T-helper 2 cell treated with Interferon-gamma antibody and Interleukin-4, amounts not matched to agents 5 μg/mL and 100 μg/mL, for 36 hours (primary cell): ENCODE results near the gene FOLR1.

Experiments
- DNase-seq: peaks from one replicate; pipeline ENCODE4 v3.0.0; 2021; ENCODE audit warnings: low spot score
- H3K27ac Mint-ChIP-seq: one replicate; pipeline ENCODE4 v1.8.0; 2021; ENCODE audit warnings: mild to moderate bottlenecking, mixed read lengths
- H3K27me3 Mint-ChIP-seq: one replicate; pipeline ENCODE4 v1.8.0; 2021; ENCODE audit warnings: low read depth, mixed read lengths
- H3K36me3 Mint-ChIP-seq: one replicate; pipeline ENCODE4 v1.8.0; 2021; ENCODE audit warnings: low read depth, mixed read lengths
- H3K4me1 Mint-ChIP-seq: one replicate; pipeline ENCODE4 v1.8.0; 2021; ENCODE audit warnings: low read depth, mixed read lengths
- H3K4me3 Mint-ChIP-seq: one replicate; pipeline ENCODE4 v1.8.0; 2022; ENCODE audit warnings: mild to moderate bottlenecking, moderate library complexity, mixed read lengths
- H3K9me3 Mint-ChIP-seq: one replicate; pipeline ENCODE4 v1.8.0; 2021; ENCODE audit warnings: mixed read lengths

FOLR1 gene

DNA sequence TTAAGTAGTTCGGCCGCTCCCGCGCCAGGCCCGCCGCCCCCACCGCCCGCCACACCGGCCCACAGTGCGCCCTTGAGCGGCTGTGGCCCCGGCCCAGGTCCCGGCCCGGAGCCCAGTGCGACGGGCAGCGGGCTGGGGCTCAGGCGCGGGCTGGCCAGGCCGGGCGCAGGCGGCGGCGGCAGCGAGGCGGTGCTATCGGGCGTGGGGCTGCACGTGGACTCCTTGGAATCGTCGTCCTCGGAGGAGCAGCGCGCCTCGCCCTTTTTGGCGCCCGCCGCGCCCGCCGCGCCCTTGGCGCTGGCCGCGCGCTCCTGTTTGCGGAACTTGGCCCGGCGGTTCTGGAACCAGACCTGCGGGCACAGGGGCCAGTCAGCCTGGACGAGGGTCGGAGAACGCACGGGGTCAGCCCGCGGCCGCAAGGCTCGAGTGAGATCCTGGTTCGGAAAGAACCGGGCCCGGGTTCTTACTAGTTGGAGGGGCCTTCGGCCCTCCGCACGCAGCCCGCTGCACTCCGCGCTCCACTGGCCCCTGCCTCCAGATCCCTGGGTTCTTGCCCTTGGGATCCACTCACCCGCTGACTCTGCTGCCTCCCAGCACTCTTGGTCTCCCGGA lies 48.0 kb downstream of the FOLR1 start:
- Mint-ChIP-seq H3K4me3 (peak overlapping the region; percentile 77), H3K27ac (no peak overlapping the region), H3K27me3 (peaks cover 50% of the 10 kb centered on the region), H3K9me3 (no peaks in the 10 kb centered on the region), H3K36me3 (peaks cover 15% of the 10 kb centered on the region), H3K4me1 (peaks cover 17% of the 10 kb centered on the region)
- DNase-seq: no peak

DNA sequence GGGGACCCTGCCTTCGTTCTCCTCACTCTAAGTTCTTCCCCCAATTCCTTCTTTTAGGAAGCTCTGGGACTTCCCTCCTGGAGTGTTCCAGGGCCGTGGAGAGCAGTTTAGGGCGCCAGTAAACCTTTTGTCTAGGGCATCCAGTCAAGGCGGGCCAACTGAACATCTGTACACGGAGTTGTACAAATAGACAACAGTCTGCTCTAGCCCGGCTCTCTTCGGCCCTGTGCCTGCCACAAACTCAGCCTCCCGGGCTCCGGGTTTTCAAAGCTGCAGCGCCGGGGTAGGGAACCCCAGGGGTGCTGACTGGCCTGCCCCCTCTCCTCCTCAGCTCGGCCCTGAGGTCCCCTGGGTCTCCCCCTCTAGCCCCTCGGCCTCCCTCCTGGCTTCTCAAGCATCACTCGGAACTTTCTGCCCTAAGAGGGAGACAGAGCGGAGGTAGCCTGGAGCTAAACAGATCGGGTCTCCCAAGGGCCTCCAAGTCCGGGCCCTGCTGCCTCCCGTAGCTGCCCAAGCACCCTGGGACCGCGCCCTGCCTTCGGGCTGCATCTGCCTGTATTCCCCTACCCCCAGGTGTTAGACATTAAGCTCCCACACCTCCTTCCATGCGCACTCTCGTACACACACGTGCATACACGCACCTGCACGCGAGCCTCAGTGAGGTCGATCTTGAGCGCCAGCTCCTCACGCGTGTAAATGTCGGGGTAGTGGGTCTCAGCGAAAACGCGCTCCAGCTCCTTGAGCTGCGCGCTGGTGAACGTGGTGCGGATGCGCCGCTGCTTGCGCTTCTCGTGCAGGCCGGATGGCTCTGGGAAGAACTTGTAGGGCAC lies 48.7 kb downstream of the FOLR1 start:
- H3K36me3 Mint-ChIP-seq: peaks cover 11% of the 10 kb centered on the region
- peak overlapping the region; percentile 32 for H3K27ac Mint-ChIP-seq
- H3K4me3 Mint-ChIP-seq: peak overlapping the region; percentile 77
- H3K27me3 Mint-ChIP-seq: peaks cover 50% of the 10 kb centered on the region
- DNase-seq: no peak
- peaks cover 17% of the 10 kb centered on the region for H3K4me1 Mint-ChIP-seq
- H3K9me3 Mint-ChIP-seq: no peaks in the 10 kb centered on the region

DNA sequence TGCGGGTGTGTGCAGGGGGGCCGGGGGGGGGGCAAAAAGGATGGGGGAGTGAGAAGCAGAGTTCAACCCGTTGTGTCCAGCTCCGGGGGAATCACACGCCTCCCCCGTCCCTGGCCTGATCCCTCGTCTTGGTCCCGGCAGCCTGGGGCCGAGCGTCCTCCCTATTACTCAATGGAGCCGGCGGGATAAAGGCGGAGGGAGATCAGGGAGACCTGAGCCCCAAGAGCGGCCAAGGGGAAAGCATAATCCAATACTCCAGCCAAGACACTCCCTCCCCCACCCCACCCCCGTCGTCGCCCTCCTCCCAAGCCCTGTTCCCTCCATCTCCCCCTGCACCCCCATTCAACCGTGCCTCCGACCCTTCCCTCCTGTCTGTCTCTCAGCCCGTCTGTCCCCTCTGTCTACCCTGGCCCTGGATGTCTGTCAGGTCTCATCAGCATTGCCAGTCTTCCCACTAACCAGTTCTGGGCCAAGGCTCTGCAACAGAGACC lies 49.4 kb downstream of the FOLR1 start:
- peaks cover 17% of the 10 kb centered on the region for H3K4me1 Mint-ChIP-seq
- H3K36me3 Mint-ChIP-seq: peaks cover 11% of the 10 kb centered on the region
- H3K9me3 Mint-ChIP-seq: no peaks in the 10 kb centered on the region
- DNase-seq: no peak
- no peak overlapping the region for H3K4me3 Mint-ChIP-seq
- H3K27ac Mint-ChIP-seq: no peak overlapping the region
- peaks cover 50% of the 10 kb centered on the region for H3K27me3 Mint-ChIP-seq

DNA sequence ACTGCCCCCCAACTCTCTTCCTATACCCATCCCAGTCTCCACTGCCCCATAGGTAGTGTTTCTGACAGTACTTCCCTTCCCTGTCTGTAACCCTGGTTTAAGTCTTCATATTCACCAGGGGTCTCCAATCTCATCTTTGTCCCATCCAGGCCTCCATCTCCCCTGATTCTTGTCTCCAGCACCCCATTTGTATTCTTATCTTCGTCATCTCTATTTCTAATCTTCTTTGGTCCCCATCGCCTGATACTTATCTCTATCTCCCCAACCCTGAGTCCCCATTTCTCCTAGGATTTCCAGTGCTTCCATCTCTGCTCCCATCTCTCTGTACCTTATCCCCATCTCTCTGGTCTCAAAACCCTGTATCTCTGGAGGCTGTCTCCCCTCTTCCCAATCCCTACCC lies 50.2 kb downstream of the FOLR1 start:
- Mint-ChIP-seq H3K36me3 (peaks cover 7% of the 10 kb centered on the region), H3K4me3 (no peak overlapping the region), H3K9me3 (no peaks in the 10 kb centered on the region), H3K27ac (no peak overlapping the region), H3K27me3 (peaks cover 50% of the 10 kb centered on the region), H3K4me1 (peaks cover 17% of the 10 kb centered on the region)
- no peak for DNase-seq

DNA sequence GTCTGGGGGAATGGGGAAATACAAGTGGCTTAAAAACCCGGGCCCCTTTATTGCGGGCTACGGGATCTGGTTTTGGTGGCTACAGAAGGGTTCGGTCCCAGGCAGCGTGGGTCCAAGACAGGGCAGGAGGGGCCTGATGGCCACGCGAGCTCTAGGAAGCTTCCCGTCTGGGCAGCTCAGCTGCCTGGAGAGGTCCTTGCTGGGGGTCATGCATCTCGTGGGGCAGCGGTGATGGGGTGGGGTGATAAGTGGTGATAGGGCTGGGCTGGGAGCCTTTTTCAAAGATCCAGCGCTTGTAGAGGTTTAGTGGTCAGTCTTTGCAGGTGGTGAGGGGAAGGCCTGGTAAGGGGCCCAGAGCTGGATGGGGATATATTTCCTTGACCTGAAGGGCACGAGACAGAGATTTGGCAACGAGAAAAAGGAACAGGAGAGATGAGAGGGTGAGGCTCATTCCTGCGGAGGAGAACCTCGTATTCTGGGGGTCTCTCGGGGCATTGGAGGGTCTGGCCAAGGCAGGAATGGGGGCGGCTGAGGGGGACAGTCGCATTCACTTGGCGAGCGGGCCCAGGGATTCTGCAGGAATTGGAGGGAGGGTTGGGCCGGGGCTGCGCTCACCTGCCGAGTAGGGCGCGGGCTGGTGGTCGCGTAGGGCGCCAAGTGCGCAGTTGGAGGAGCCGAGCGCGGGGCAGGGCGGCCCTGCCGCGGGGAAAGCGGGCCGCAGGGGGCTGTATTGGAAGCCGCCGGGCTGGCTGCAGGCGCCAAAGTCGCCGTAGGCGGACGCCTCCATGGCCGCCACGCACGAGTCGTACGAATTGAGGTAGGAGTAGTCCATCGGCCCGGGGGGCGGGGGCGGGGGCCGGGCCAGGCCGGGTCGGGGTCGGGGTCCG lies 51.5 kb downstream of the FOLR1 start:
- Mint-ChIP-seq H3K4me1 (peaks cover 17% of the 10 kb centered on the region), H3K27me3 (peaks cover 53% of the 10 kb centered on the region), H3K9me3 (no peaks in the 10 kb centered on the region), H3K4me3 (no peak overlapping the region), H3K36me3 (peaks cover 5% of the 10 kb centered on the region), H3K27ac (no peak overlapping the region)
- no peak for DNase-seq

DNA sequence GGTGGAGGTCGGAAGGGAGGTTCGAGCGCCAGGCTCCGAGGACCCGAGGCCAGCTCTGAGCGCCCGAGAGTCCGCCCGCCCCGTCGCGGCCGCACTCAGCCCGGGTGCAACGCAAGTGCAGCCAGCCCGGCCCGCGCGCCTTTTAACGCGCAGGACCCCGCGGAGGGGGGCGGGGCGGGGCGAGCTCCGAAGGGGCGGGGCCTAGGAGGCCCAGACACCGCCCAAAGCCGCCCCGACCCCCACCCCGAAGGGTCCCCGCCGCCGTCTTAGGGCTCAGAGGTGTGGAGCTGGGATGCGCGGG lies 52.1 kb downstream of the FOLR1 start, which contains the start of gene PHOX2A:
TSS of gene PHOX2A (minus strand) at position 117 of the 301 bp plus-strand sequence. CDS start 172 bp downstream, outside the sequence.
- no peak within 1 kb of the TSS for H3K27ac Mint-ChIP-seq

DNA sequence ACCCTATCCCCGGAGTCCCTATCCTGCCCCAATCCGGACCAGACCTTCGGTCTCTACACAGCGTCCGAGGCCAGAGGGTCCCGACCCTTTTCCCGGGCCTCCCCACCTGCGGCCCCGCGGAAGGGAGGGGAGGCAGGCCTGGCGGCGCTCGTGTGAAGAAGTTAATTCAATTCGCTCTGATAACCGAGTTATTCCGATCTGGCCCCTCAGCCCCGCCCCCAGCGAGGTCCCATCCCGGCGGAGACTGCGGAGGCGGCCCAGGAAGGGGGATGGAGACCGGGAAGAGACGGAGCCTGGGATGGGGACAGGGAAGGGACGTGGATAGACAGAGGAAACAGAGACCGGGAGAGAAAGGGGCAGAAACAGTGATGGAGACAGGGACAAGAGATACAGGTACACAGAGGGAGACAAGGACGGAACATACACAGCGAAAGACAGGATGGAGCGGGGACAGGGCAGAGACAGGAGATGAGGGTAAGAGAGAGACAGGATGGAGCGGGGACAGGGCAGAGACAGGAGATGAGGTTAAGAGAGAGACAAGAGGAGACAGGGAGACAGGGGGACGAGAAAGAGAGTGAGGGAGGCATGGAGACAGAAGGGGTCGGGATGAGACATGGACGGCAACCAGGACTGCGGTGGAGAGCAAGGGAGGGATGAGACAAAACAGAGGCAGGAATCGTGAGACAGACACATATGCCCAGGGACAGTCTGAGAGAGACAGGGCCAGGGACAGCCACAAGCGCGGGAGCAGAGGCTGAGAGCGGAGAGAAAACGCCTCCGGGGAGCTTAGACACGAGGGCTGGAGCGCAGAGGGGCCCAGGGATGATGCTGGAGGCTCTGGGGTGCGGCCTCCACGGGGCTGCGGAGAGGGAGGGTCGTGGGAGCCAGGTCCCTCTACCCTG lies 52.7 kb downstream of the FOLR1 start:
- Mint-ChIP-seq H3K4me1 (peaks cover 11% of the 10 kb centered on the region), H3K27me3 (peaks cover 47% of the 10 kb centered on the region), H3K27ac (no peak overlapping the region)

More for the DNA sequence above, 52.1 kb downstream of the FOLR1 start, which contains the start of gene PHOX2A:
- H3K4me1 Mint-ChIP-seq: peaks cover 13% of the 10 kb centered on the region
- no peaks in the 10 kb centered on the region for H3K9me3 Mint-ChIP-seq
- H3K4me3 Mint-ChIP-seq: no peak within 1 kb of the TSS
- no peak for DNase-seq
- H3K36me3 Mint-ChIP-seq: peaks cover 2% of the 10 kb centered on the region
- H3K27me3 Mint-ChIP-seq: peaks cover 52% of the 10 kb centered on the region

DNA sequence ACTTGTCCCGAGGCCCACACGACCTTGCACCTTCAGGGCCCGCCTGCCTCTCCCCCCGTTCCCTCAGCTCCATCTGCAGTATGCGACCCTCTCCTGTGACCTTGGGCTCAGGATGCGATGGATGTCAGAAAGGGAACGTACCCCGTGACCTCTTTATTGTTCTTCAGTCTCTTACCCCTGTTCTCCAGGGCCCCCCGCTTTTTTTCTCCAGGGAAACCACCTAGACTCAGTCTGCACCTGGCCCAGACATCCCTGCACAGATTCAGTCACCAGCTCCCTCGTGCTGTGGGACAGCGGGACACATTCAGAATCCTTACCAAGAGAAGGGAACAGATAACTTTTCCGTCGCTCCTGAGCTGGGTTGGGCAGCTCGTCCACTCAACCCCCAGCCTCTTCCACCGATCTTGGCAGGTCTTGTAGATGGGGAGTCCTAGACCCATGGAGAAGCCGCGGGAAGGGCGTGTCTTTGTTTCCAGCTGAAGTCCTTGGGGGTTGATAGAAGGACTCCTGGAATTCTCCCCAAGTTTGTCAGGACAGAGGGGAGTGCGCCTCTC lies 53.4 kb downstream of the FOLR1 start:
- no peak for DNase-seq
- H3K9me3 Mint-ChIP-seq: no peaks in the 10 kb centered on the region
- H3K4me1 Mint-ChIP-seq: peaks cover 10% of the 10 kb centered on the region
- no peak overlapping the region for H3K4me3 Mint-ChIP-seq
- H3K27me3 Mint-ChIP-seq: peaks cover 45% of the 10 kb centered on the region
- H3K27ac Mint-ChIP-seq: no peak overlapping the region
- H3K36me3 Mint-ChIP-seq: peaks cover 1% of the 10 kb centered on the region

More for the DNA sequence above, 52.7 kb downstream of the FOLR1 start:
- H3K9me3 Mint-ChIP-seq: no peaks in the 10 kb centered on the region
- H3K4me3 Mint-ChIP-seq: no peak overlapping the region
- peaks cover 2% of the 10 kb centered on the region for H3K36me3 Mint-ChIP-seq
- DNase-seq: no peak
